K562 (cell line): ENCODE data around the gene ITPR1. TPM values are rescaled to one million over a fixed set of nuclear protein-coding genes. Genes with fewer than 3 reads are reported as not detected.

Experiments used
- CEBPG ChIP-seq, 3 experiments: fragments of 200-800 bp in 1 of 3; sonication (Bioruptor generic) in 1 of 3; sonication (generic) in 1 of 3; formaldehyde crosslinking in 1 of 3; IDR thresholded peaks in 2 of 3; conservative IDR thresholded peaks in 1 of 3; 2 replicates each; pipeline versions ENCODE4 v1.6.1 to v1.8.0; 2016 to 2022; ENCODE audit warnings: missing compliant biosample characterization in 2 of 3, missing genetic modification characterization in 2 of 3, mild to moderate bottlenecking in 1 of 3, missing genetic modification reagents in 1 of 3
- ESRRB ChIP-seq: fragments of 250-450 bp; sonication (Bioruptor Pico); IDR thresholded peaks from 2 replicates; pipeline ENCODE4 v1.5.0; 2020; ENCODE audit warnings: mild to moderate bottlenecking, moderate library complexity, borderline replicate concordance
- GABPA ChIP-seq: fragments of 200-800 bp; sonication (Bioruptor generic); conservative IDR thresholded peaks from 2 replicates; pipeline ENCODE4 v1.6.1; 2016; ENCODE audit warnings: low read depth, missing genetic modification characterization, missing compliant biosample characterization
- HDAC1 ChIP-seq, 2 experiments: fragments of 450-650 bp; IDR thresholded peaks; 2 replicates each; pipeline ENCODE4 v1.6.1; 2016 to 2017; ENCODE audit warnings: inconsistent platforms in 1 of 2, mild to moderate bottlenecking in 1 of 2, moderate library complexity in 1 of 2
- KLF16 ChIP-seq: IDR thresholded peaks from 2 replicates; pipeline ENCODE4 v1.6.1; 2016; ENCODE audit warnings: antibody characterized with exemption
- LEF1 ChIP-seq: fragments of 450-650 bp; IDR thresholded peaks from 2 replicates; pipeline ENCODE4 v1.6.1; 2016; ENCODE audit warnings: mild to moderate bottlenecking
- MAZ ChIP-seq, 2 experiments: fragments of 450-650 bp in 1 of 2; sonication (generic) in 1 of 2; formaldehyde crosslinking; IDR thresholded peaks in 1 of 2; conservative IDR thresholded peaks in 1 of 2; 2 replicates each; pipeline versions ENCODE4 v1.4.0 to v1.5.0; 2020; ENCODE audit warnings: mild to moderate bottlenecking in 1 of 2, missing genetic modification reagents in 1 of 2
- MTA3 ChIP-seq: fragments of 450-650 bp; formaldehyde crosslinking; IDR thresholded peaks from 2 replicates; pipeline ENCODE4 v1.6.1; 2017; ENCODE audit warnings: mild to moderate bottlenecking, borderline replicate concordance
- MYNN ChIP-seq, 2 experiments: sonication (generic); formaldehyde crosslinking in 1 of 2; IDR thresholded peaks; 2 replicates each; pipeline versions ENCODE4 v1.5.0 to v1.6.1; 2016 to 2020; ENCODE audit warnings: antibody characterized with exemption in 1 of 2, missing genetic modification reagents in 1 of 2
- SETDB1 ChIP-seq: IDR thresholded peaks from one replicate; pipeline ENCODE4 v1.6.1; 2012; ENCODE audit warnings: low read length, control low read depth, inconsistent platforms
- SMAD4 ChIP-seq: fragments of 250-450 bp; sonication (Bioruptor Pico); conservative IDR thresholded peaks from 2 replicates; pipeline ENCODE4 v1.8.0; 2021; ENCODE audit warnings: inconsistent platforms, mild to moderate bottlenecking, moderate library complexity
- TAL1 ChIP-seq: fragments of 450-650 bp; IDR thresholded peaks from 2 replicates; pipeline ENCODE4 v1.6.1; 2016; ENCODE audit warnings: mild to moderate bottlenecking
- TRIM24 ChIP-seq, 2 experiments: fragments of 450-650 bp; IDR thresholded peaks; 2 replicates each; pipeline ENCODE4 v1.6.1; 2016
- ZBTB17 ChIP-seq: fragments of 450-650 bp; formaldehyde crosslinking; IDR thresholded peaks from 2 replicates; pipeline ENCODE4 v1.4.0; 2020; ENCODE audit warnings: mild to moderate bottlenecking
- ZFP91 ChIP-seq: sonication (generic); formaldehyde crosslinking; IDR thresholded peaks from 2 replicates; pipeline ENCODE4 v1.8.0; 2022; ENCODE audit warnings: mild to moderate bottlenecking, missing genetic modification reagents
- ZNF134 ChIP-seq: fragments of 250-450 bp; sonication (Bioruptor Pico); conservative IDR thresholded peaks from 2 replicates; pipeline ENCODE4 v1.4.0; 2020
- ZNF175 ChIP-seq: fragments of 200-800 bp; sonication (Bioruptor generic); IDR thresholded peaks from 2 replicates; pipeline ENCODE4 v1.6.1; 2016; ENCODE audit warnings: low read depth, mild to moderate bottlenecking, missing genetic modification characterization, missing compliant biosample characterization
- ZNF511 ChIP-seq: sonication (generic); formaldehyde crosslinking; IDR thresholded peaks from 2 replicates; pipeline ENCODE4 v1.8.0; 2022; ENCODE audit warnings: mild to moderate bottlenecking, missing genetic modification reagents
- ZNF785 ChIP-seq: fragments of 250-450 bp; sonication (Bioruptor Pico); IDR thresholded peaks from 2 replicates; pipeline ENCODE4 v1.4.0; 2020; ENCODE audit warnings: mild to moderate bottlenecking
- polyA plus RNA-seq, 8 experiments: library from polyadenylated mRNA; depleted of rRNA in 4 of 8; stranded (reverse) in 5 of 8; unstranded in 3 of 8; fragments of >200 nt; fragmentation: Nextera tagmentation in 2 of 8; fragmentation: Illumina TruSeq in 1 of 8; extraction: Ambion mirVana in 2 of 8; extraction: Trizol in 1 of 8; gene quantifications; 2 replicates each; pipeline versions ENCODE4 v1.2.1 to v1.2.3, GENCODE V29; 2011 to 2014; ENCODE audit warnings: inconsistent platforms in 1 of 8, missing spikeins in 1 of 8
- total RNA-seq, 7 experiments: library from RNA; depleted of rRNA in 6 of 7; stranded (reverse); fragments of >200 nt in 6 of 7; fragmentation: Illumina TruSeq in 2 of 7; extraction: Trizol in 2 of 7; gene quantifications; 2 replicates each; pipeline versions ENCODE4 v1.2.1 to v1.2.3, GENCODE V29; 2011 to 2021; ENCODE audit warnings: low replicate concordance in 1 of 7
- TF ChIP-seq, protein P1 (sequence below): fragments of 450-650 bp; IDR thresholded peaks from 2 replicates; pipeline ENCODE4 v1.6.1; 2017; ENCODE audit warnings: antibody characterized with exemption, mild to moderate bottlenecking

Gene ITPR1
- total and polyA plus RNA-seq, 9 of the 15 experiments (the other 6 are each of a cell fraction or from before 2014, with no cell fraction given): 22.4 to 40.0 (median 27.4) TPM

GRCh38 chr3:4828279-4829030 lies 335.3 kb downstream of the ITPR1 start (continued):
- TF ChIP-seq, protein P1, sequence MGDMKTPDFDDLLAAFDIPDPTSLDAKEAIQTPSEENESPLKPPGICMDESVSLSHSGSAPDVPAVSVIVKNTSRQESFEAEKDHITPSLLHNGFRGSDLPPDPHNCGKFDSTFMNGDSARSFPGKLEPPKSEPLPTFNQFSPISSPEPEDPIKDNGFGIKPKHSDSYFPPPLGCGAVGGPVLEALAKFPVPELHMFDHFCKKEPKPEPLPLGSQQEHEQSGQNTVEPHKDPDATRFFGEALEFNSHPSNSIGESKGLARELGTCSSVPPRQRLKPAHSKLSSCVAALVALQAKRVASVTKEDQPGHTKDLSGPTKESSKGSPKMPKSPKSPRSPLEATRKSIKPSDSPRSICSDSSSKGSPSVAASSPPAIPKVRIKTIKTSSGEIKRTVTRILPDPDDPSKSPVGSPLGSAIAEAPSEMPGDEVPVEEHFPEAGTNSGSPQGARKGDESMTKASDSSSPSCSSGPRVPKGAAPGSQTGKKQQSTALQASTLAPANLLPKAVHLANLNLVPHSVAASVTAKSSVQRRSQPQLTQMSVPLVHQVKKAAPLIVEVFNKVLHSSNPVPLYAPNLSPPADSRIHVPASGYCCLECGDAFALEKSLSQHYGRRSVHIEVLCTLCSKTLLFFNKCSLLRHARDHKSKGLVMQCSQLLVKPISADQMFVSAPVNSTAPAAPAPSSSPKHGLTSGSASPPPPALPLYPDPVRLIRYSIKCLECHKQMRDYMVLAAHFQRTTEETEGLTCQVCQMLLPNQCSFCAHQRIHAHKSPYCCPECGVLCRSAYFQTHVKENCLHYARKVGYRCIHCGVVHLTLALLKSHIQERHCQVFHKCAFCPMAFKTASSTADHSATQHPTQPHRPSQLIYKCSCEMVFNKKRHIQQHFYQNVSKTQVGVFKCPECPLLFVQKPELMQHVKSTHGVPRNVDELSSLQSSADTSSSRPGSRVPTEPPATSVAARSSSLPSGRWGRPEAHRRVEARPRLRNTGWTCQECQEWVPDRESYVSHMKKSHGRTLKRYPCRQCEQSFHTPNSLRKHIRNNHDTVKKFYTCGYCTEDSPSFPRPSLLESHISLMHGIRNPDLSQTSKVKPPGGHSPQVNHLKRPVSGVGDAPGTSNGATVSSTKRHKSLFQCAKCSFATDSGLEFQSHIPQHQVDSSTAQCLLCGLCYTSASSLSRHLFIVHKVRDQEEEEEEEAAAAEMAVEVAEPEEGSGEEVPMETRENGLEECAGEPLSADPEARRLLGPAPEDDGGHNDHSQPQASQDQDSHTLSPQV: peak; percentile 67
- TF ChIP-seq MTA3 (no peak), GABPA (no peak; the same call in 1 of the 2 replicates), LEF1 (no peak), ZNF134 (CRISPR knock-in tag) (no peak; the same call in 1 of the 2 replicates), ZNF785 (CRISPR knock-in tag) (no peak), ZBTB17 (CRISPR knock-in tag) (0 out of 2 replicates have a peak, but pooled peaks have one; percentile 17), HDAC1 (IDR thresholded peaks at IDR 0.05) (no peak), ZNF511 (no peak), MYNN (IDR thresholded peaks at IDR 0.05) (no peak), MYNN (CRISPR knock-in tag; IDR thresholded peaks at IDR 0.05) (no peak), KLF16 (no peak), ESRRB (CRISPR knock-in tag) (no peak), SMAD4 (CRISPR knock-in tag) (peak; percentile 84), CEBPG (CRISPR knock-in tag; IDR thresholded peaks at IDR 0.05) (peak; percentile 45; the same call in 1 of the 2 replicates), CEBPG (tag; conservative IDR thresholded peaks at IDR 0.05 in 1 of 2, IDR thresholded peaks at IDR 0.05 in 1 of 2) (peak; percentile 34 to 70; a peak in 2 of 4 replicates), TRIM24 (IDR thresholded peaks at IDR 0.05) (no peak), SETDB1 (no peak), TAL1 (no peak), ZFP91 (CRISPR knock-in tag) (no peak), MAZ (CRISPR knock-in tag; conservative IDR thresholded peaks at IDR 0.05 in 1 of 2, IDR thresholded peaks at IDR 0.05 in 1 of 2) (0 out of 4 replicates have a peak, but pooled peaks of 1 of the 2 experiments have one; percentile 28), ZNF175 (CRISPR knock-in tag) (peak; percentile 80)
